Peyer's patch (tissue), 4 donors: ENCODE data around the gene F12.

Experiments used
- CTCF ChIP-seq, 6 experiments: fragments of 450-650 bp in 4 of 6; fragments of 200-600 bp in 2 of 6; sonication (generic) in 1 of 6; IDR thresholded peaks; one replicate each; pipeline ENCODE4 v1.5.1; 2017 to 2019; ENCODE audit warnings: antibody characterized with exemption in 6 of 6, mild to moderate bottlenecking in 3 of 6, moderate library complexity in 1 of 6
- POLR2A ChIP-seq, 2 donors: fragments of 450-650 bp; IDR thresholded peaks; one replicate each; pipeline ENCODE4 v1.5.1; 2017; ENCODE audit warnings: antibody characterized with exemption in 2 of 2, mild to moderate bottlenecking in 2 of 2, moderate library complexity in 2 of 2

GRCh38 chr5:177444106-177445051 is 35.0 kb upstream of the F12 start:
- no peak for TF ChIP-seq POLR2A (IDR thresholded peaks at IDR 0.05)
- TF ChIP-seq CTCF (IDR thresholded peaks at IDR 0.05), result no peak
